Panc1 (cell line): Measurements from ENCODE around the gene MYL1. TPM values are rescaled to one million over a fixed set of nuclear protein-coding genes. Genes with fewer than 3 reads are reported as not detected.

Experiments used
- total RNA-seq: library from RNA; stranded (reverse); gene quantifications from one replicate; pipeline ENCODE4 v1.2.1, GENCODE V29; 2021; ENCODE audit not compliant: unreplicated experiment

Gene MYL1
- total RNA-seq, 1 experiment from 2014 or later, result not detected

Other genes with a start within 250 kb of the MYL1 start
- 10.5 TPM for gene KANSL1L, start 143.8 kb downstream of the MYL1 start, total RNA-seq
- not detected for gene ACADL, start 89.7 kb downstream of the MYL1 start, total RNA-seq
- gene LANCL1, start 161.6 kb upstream of the MYL1 start, total RNA-seq, result 42.8 TPM
- 5.1 TPM for gene CPS1, start 241.4 kb upstream of the MYL1 start, total RNA-seq